HepG2 (cell line): ENCODE results near the gene CLASRP. TPM values are rescaled to one million over a fixed set of nuclear protein-coding genes. Genes with fewer than 3 reads are reported as not detected.

ENCODE experiments used
- ATAC-seq: fragments of 200-7000 bp; cut with Tn5 transposase; 3 replicates; pipeline ENCODE4 v1.9.1; 2020; ENCODE audit warnings: mild to moderate bottlenecking, moderate library complexity
- BruUV-seq: library from RNA; stranded (reverse); fragments of 400-500 nt; replicated peaks from 2 replicates; lab custom pipeline; 2021; lab: Mats Ljungman, UMichigan
- CTCF ChIA-PET: fragments of 300-600 bp; formaldehyde crosslinking; extraction: SDS; loops from one replicate; lab custom pipeline; 2021; ENCODE audit warnings: low total read pairs, inconsistent platforms, low intra/inter-chr PET ratio; lab: Yijun Ruan, JAX
- POLR2A ChIA-PET: fragments of 350-600 bp; sonication (Branson Sonifier 250); formaldehyde crosslinking; loops from one replicate; lab custom pipeline; 2020; ENCODE audit warnings: antibody characterized with exemption, inconsistent platforms; lab: Yijun Ruan, JAX
- DNase-seq: peaks from one replicate; pipeline ENCODE4 v3.0.0-alpha.2; 2015; ENCODE audit warnings: low spot score
- FAIRE-seq: peaks from 3 replicates; lab custom pipeline; 2011; peaks lifted over from hg19 to GRCh38; lab: Jason Lieb, UNC
- H2AFZ ChIP-seq: one replicate; pipeline ENCODE4 v1.6.1; 2011; ENCODE audit warnings: low read length, inconsistent platforms
- H3K27ac ChIP-seq: fragments of 300-600 bp; 3 replicates; pipeline ENCODE4 v1.8.0; 2011; ENCODE audit warnings: mixed run types, mild to moderate bottlenecking, mixed read lengths, low read length, inconsistent platforms; ENCODE audit not compliant: insufficient read depth; ENCODE audit errors: extremely low read length
- H3K27me3 ChIP-seq, 2 experiments: fragments of 200-600 bp in 1 of 2; 2 replicates in 1 of 2; 3 replicates in 1 of 2; pipeline versions ENCODE4 v1.6.0 to v1.8.0; 2011; ENCODE audit warnings: low read length in 2 of 2, mild to moderate bottlenecking in 2 of 2, moderate library complexity in 2 of 2, inconsistent platforms in 1 of 2; ENCODE audit not compliant: insufficient read depth in 2 of 2, control insufficient read depth in 1 of 2
- H3K36me3 ChIP-seq, 2 experiments: fragments of 200-600 bp in 1 of 2; replicated peaks in 1 of 2; 2 replicates in 1 of 2; 3 replicates in 1 of 2; pipeline versions ENCODE4 v1.5.1 to v1.8.0; 2011; ENCODE audit warnings: low read length in 2 of 2, inconsistent platforms in 1 of 2; ENCODE audit not compliant: insufficient read depth in 2 of 2, control insufficient read depth in 1 of 2
- H3K4me1 ChIP-seq: 2 replicates; pipeline ENCODE4 v1.5.1; 2012; ENCODE audit warnings: low read length, inconsistent platforms; ENCODE audit not compliant: insufficient read depth
- H3K4me2 ChIP-seq: 2 replicates; pipeline ENCODE4 v1.6.0; 2011; ENCODE audit warnings: low read depth, low read length, inconsistent platforms
- H3K4me3 ChIP-seq, 3 experiments: fragments of 200-600 bp in 1 of 3; sonication (generic), shearing (Covaris generic) in 1 of 3; replicated peaks in 1 of 3; 2 replicates each; pipeline ENCODE4 v1.5.1; 2011 to 2016; ENCODE audit warnings: low read length in 3 of 3, inconsistent platforms in 2 of 3, low read depth in 2 of 3, mild to moderate bottlenecking in 2 of 3, control low read depth in 1 of 3, mixed read lengths in 1 of 3; ENCODE audit not compliant: insufficient read depth in 1 of 3
- H3K79me2 ChIP-seq: one replicate; pipeline ENCODE4 v1.6.1; 2011; ENCODE audit warnings: low read length, inconsistent platforms; ENCODE audit not compliant: insufficient read depth
- H3K9ac ChIP-seq: 2 replicates; pipeline ENCODE4 v1.6.0; 2011; ENCODE audit warnings: mild to moderate bottlenecking, low read depth, low read length, inconsistent platforms; ENCODE audit not compliant: insufficient read depth
- H3K9me3 ChIP-seq: 2 replicates; pipeline ENCODE4 v1.5.1; 2012; ENCODE audit warnings: mild to moderate bottlenecking, low read length
- H4K20me1 ChIP-seq: 2 replicates; pipeline ENCODE4 v1.6.0; 2011; ENCODE audit warnings: inconsistent platforms, mild to moderate bottlenecking, low read length, moderate library complexity; ENCODE audit not compliant: insufficient read depth
- ETV6 ChIP-seq: sonication (generic); formaldehyde crosslinking; conservative IDR thresholded peaks from 2 replicates; pipeline ENCODE4 v1.4.0; 2020; ENCODE audit warnings: missing genetic modification reagents
- GABPB1 ChIP-seq: IDR thresholded peaks from 2 replicates; pipeline ENCODE4 v1.6.1; 2016; ENCODE audit warnings: mild to moderate bottlenecking, missing genetic modification reagents, moderate library complexity, missing compliant biosample characterization
- HMG20A ChIP-seq: IDR thresholded peaks from 2 replicates; pipeline ENCODE4 v1.6.1; 2016; ENCODE audit warnings: borderline replicate concordance
- HMGA1 ChIP-seq: sonication (generic); formaldehyde crosslinking; conservative IDR thresholded peaks from 2 replicates; pipeline ENCODE4 v1.4.0; 2020; ENCODE audit warnings: missing genetic modification reagents
- NAIF1 ChIP-seq: sonication (generic); formaldehyde crosslinking; IDR thresholded peaks from 2 replicates; pipeline ENCODE4 v1.5.0; 2020; ENCODE audit warnings: mild to moderate bottlenecking, missing genetic modification reagents, borderline replicate concordance
- ONECUT2 ChIP-seq: sonication (generic); formaldehyde crosslinking; IDR thresholded peaks from 2 replicates; pipeline ENCODE4 v1.4.0; 2020; ENCODE audit warnings: missing genetic modification reagents
- PAWR ChIP-seq: sonication (generic); formaldehyde crosslinking; IDR thresholded peaks from 2 replicates; pipeline ENCODE4 v1.4.0; 2020; ENCODE audit warnings: missing genetic modification reagents, mild to moderate bottlenecking, borderline replicate concordance
- PAX8 ChIP-seq: sonication (generic); formaldehyde crosslinking; IDR thresholded peaks from 2 replicates; pipeline ENCODE4 v1.8.0; 2022; ENCODE audit warnings: mild to moderate bottlenecking, missing genetic modification reagents, borderline replicate concordance
- RARA ChIP-seq: IDR thresholded peaks from 2 replicates; pipeline ENCODE4 v1.6.1; 2016; ENCODE audit warnings: missing genetic modification reagents, missing compliant biosample characterization
- REL ChIP-seq: sonication (generic); formaldehyde crosslinking; conservative IDR thresholded peaks from 2 replicates; pipeline ENCODE4 v1.8.0; 2022; ENCODE audit warnings: mild to moderate bottlenecking, missing genetic modification reagents, moderate library complexity
- ZNF670 ChIP-seq: sonication (generic); formaldehyde crosslinking; IDR thresholded peaks from 2 replicates; pipeline ENCODE4 v1.8.0; 2022; ENCODE audit warnings: mild to moderate bottlenecking, missing genetic modification reagents, borderline replicate concordance
- ZNF766 ChIP-seq: sonication (generic); formaldehyde crosslinking; IDR thresholded peaks from 2 replicates; pipeline ENCODE4 v1.5.0; 2020; ENCODE audit warnings: missing genetic modification reagents, borderline replicate concordance
- ZNF839 ChIP-seq: sonication (generic); formaldehyde crosslinking; IDR thresholded peaks from 2 replicates; pipeline ENCODE4 v1.4.0; 2020; ENCODE audit warnings: missing genetic modification reagents, mild to moderate bottlenecking, borderline replicate concordance
- WGBS: methylation state at CpG from one replicate; pipeline ENCODE4 v1.1.6; 2017; ENCODE audit warnings: low lambda C conversion rate; 5-methylcytosine and 5-hydroxymethylcytosine counted together
- in situ Hi-C: cut with HindIII; loops from 2 replicates; pipeline ENCODE4 v1.10.0; 2017; ENCODE audit warnings: low pct_unique_long_range_greater_than_20kb; ENCODE audit not compliant: extremely low pct_ligation_motif_present
- intact Hi-C: fragments of 100-400 bp; cut with micrococcal nuclease; formaldehyde crosslinking; loops from one replicate; pipeline ENCODE4 v1.10.0; 2022; ENCODE audit not compliant: unreplicated experiment
- polyA plus RNA-seq, 8 experiments: library from polyadenylated mRNA; depleted of rRNA in 3 of 8; stranded (reverse) in 7 of 8; unstranded in 1 of 8; fragments of >200 nt; fragmentation: Illumina TruSeq in 4 of 8; extraction: Trizol in 4 of 8; gene quantifications; 2 replicates each; pipeline versions ENCODE4 v1.2.1 to v1.2.3, GENCODE V29; 2011 to 2016; ENCODE audit warnings: low read depth in 4 of 8, missing spikeins in 1 of 8, mixed read lengths in 1 of 8; ENCODE audit not compliant: insufficient read depth in 1 of 8
- total RNA-seq, 5 experiments: library from RNA; depleted of rRNA; stranded (reverse); fragments of >200 nt; fragmentation: Illumina TruSeq; extraction: Trizol; gene quantifications; 2 replicates each; pipeline ENCODE4 v1.2.3, GENCODE V29; 2016; ENCODE audit warnings: low read depth in 1 of 5
- TF ChIP-seq, protein P1 (sequence below): sonication (generic); formaldehyde crosslinking; IDR thresholded peaks from 2 replicates; pipeline ENCODE4 v1.9.0; 2021; ENCODE audit warnings: missing genetic modification reagents, borderline replicate concordance
- TF ChIP-seq, protein P2 (sequence below): sonication (generic); formaldehyde crosslinking; IDR thresholded peaks from 2 replicates; pipeline ENCODE4 v1.5.1; 2020; ENCODE audit warnings: mild to moderate bottlenecking, missing genetic modification reagents, moderate library complexity
- TF ChIP-seq, protein P3 (sequence below): sonication (generic); formaldehyde crosslinking; IDR thresholded peaks from 2 replicates; pipeline ENCODE4 v1.8.0; 2022; ENCODE audit warnings: mild to moderate bottlenecking, missing genetic modification reagents, moderate library complexity
- TF ChIP-seq, protein P4 (sequence below): sonication (generic); formaldehyde crosslinking; IDR thresholded peaks from 2 replicates; pipeline ENCODE4 v1.8.1; 2023; ENCODE audit warnings: mild to moderate bottlenecking, moderate library complexity, missing genetic modification reagents

The CLASRP gene
- total and polyA plus RNA-seq, 2 of the 13 experiments (the other 11 are each of a cell fraction or from before 2014, with no cell fraction given): 32.0 to 51.4 TPM

DNA sequence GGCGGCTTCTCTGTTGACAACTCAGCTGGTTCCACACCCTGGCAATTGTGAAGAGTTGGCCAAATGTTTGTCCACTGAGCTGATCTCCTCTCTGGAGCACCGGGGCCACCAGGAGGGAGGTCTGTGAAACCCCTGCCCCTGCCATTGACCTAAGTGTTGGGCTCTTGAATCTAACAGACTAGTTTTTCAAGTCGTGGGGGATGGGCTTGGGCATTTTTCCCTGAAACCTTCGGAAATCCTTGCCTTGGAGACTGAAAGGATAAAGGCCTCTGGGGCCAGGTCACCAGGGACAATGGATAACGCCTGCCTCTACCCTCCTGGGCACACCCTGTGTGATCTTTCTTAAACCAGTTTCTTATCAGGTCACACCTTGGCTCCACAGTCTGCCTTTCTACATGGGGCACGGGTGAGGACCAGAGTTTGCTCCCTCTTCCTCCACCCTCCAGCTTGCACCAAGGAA, 41.1 kb downstream of the CLASRP start:
- Histone ChIP-seq H3K27ac (peak overlapping the region; percentile 77), H3K4me2 (peak overlapping the region; percentile 92), H2AFZ (no peak overlapping the region), H3K9me3 (no peaks in the 10 kb centered on the region), H3K4me1 (peaks cover 45% of the 10 kb centered on the region), H3K79me2 (peaks cover 37% of the 10 kb centered on the region), H3K9ac (peak overlapping the region; percentile 92), H4K20me1 (no peaks in the 10 kb centered on the region), H3K27me3 (no peaks in the 10 kb centered on the region; a peak in 1 of 5 replicates), H3K36me3 (peaks cover 5 to 9% of the 10 kb centered on the region in 2 experiments; a peak in 4 of 5 replicates), H3K4me3 (peak overlapping the region; percentile 87 to 95 (median 93))
- DNase-seq: no peak
- no peak for FAIRE-seq
- CTCF ChIA-PET: no interaction called here
- TF ChIP-seq, protein P1, sequence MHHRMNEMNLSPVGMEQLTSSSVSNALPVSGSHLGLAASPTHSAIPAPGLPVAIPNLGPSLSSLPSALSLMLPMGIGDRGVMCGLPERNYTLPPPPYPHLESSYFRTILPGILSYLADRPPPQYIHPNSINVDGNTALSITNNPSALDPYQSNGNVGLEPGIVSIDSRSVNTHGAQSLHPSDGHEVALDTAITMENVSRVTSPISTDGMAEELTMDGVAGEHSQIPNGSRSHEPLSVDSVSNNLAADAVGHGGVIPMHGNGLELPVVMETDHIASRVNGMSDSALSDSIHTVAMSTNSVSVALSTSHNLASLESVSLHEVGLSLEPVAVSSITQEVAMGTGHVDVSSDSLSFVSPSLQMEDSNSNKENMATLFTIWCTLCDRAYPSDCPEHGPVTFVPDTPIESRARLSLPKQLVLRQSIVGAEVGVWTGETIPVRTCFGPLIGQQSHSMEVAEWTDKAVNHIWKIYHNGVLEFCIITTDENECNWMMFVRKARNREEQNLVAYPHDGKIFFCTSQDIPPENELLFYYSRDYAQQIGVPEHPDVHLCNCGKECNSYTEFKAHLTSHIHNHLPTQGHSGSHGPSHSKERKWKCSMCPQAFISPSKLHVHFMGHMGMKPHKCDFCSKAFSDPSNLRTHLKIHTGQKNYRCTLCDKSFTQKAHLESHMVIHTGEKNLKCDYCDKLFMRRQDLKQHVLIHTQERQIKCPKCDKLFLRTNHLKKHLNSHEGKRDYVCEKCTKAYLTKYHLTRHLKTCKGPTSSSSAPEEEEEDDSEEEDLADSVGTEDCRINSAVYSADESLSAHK (CRISPR knock-in tag): no peak
- TF ChIP-seq, protein P2, sequence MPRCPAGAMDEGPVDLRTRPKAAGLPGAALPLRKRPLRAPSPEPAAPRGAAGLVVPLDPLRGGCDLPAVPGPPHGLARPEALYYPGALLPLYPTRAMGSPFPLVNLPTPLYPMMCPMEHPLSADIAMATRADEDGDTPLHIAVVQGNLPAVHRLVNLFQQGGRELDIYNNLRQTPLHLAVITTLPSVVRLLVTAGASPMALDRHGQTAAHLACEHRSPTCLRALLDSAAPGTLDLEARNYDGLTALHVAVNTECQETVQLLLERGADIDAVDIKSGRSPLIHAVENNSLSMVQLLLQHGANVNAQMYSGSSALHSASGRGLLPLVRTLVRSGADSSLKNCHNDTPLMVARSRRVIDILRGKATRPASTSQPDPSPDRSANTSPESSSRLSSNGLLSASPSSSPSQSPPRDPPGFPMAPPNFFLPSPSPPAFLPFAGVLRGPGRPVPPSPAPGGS (CRISPR knock-in tag): no peak
- TF ChIP-seq, protein P3, sequence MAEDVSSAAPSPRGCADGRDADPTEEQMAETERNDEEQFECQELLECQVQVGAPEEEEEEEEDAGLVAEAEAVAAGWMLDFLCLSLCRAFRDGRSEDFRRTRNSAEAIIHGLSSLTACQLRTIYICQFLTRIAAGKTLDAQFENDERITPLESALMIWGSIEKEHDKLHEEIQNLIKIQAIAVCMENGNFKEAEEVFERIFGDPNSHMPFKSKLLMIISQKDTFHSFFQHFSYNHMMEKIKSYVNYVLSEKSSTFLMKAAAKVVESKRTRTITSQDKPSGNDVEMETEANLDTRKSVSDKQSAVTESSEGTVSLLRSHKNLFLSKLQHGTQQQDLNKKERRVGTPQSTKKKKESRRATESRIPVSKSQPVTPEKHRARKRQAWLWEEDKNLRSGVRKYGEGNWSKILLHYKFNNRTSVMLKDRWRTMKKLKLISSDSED (CRISPR knock-in tag): no peak
- no peak for TF ChIP-seq ZNF766
- TF ChIP-seq GABPB1 (CRISPR knock-in tag): no peak
- no peak for TF ChIP-seq ZNF670 (CRISPR knock-in tag)
- no peak for TF ChIP-seq PAX8
- TF ChIP-seq NAIF1 (CRISPR knock-in tag): no peak
- TF ChIP-seq, protein P4, sequence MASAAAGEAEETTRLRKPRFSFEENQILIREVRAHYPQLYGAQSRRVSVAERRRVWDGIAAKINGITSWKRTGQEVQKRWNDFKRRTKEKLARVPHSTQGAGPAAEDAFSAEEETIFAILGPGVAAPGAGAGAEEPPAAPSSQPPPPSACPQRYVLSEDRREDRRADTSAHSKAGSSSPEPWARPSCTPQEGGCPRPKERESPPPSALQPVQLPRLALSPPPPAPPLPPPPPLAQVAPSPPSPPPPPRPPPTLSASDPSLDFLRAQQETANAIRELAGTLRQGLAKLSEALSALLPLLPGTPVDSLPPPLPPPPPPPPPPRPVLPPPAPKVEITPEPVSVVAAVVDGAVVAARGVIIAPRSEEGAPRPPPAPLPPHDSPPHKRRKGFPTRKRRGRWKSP (CRISPR knock-in tag): no peak
- no peak for TF ChIP-seq REL (CRISPR knock-in tag)
- no peak for TF ChIP-seq RARA
- TF ChIP-seq ETV6 (CRISPR knock-in tag): no peak
- no peak for TF ChIP-seq PAWR (CRISPR knock-in tag)
- TF ChIP-seq ZNF839 (CRISPR knock-in tag): no peak
- TF ChIP-seq HMG20A: no peak
- TF ChIP-seq HMGA1 (CRISPR knock-in tag): no peak
- TF ChIP-seq ONECUT2: no peak
- 7% methylated on average over 2 of the region's 6 CpGs for WGBS
- in situ Hi-C loops: no loop called here
- BruUV-seq: no TSS peak
- no peak for ATAC-seq
- POLR2A ChIA-PET: interaction anchor here (0.9 to 2.6 kb wide), 8 partner anchors 13 to 174 kb away, joined by 3 to 14 read pairs (median 8); partner anchors contain the start of genes APOE, CLASRP and PPP1R37
- intact Hi-C loops: loop anchor here (5.0 kb wide), 1 partner anchor 47 kb away; no protein-coding TSS in a partner anchor
